Parathyroid adenoma (tissue), 2 donors: Measurements from ENCODE around the gene BNIPL.

ENCODE experiments used
- H2AFZ ChIP-seq: fragments of 300-600 bp; sonication (generic); one replicate; pipeline ENCODE4 v1.7.0; 2017; ENCODE audit warnings: antibody characterized with exemption, mild to moderate bottlenecking
- H3K27ac ChIP-seq: fragments of 300-600 bp; sonication (generic); one replicate; pipeline ENCODE4 v1.7.0; 2017
- H3K27me3 ChIP-seq: fragments of 300-600 bp; sonication (generic); one replicate; pipeline ENCODE4 v1.7.0; 2017; ENCODE audit warnings: low read length; ENCODE audit not compliant: control insufficient read depth, insufficient read depth
- H3K36me3 ChIP-seq: fragments of 300-600 bp; sonication (generic); one replicate; pipeline ENCODE4 v1.7.0; 2017; ENCODE audit warnings: low read length; ENCODE audit not compliant: control insufficient read depth, insufficient read depth
- H3K4me1 ChIP-seq: fragments of 300-600 bp; sonication (generic); one replicate; pipeline ENCODE4 v1.7.0; 2017; ENCODE audit warnings: control low read depth
- H3K4me2 ChIP-seq: fragments of 300-600 bp; sonication (generic); one replicate; pipeline ENCODE4 v1.7.0; 2017; ENCODE audit warnings: low read length
- H3K4me3 ChIP-seq: fragments of 300-600 bp; sonication (generic); one replicate; pipeline ENCODE4 v1.7.0; 2017; ENCODE audit warnings: low read depth, low read length
- H3K79me2 ChIP-seq: fragments of 300-600 bp; sonication (generic); one replicate; pipeline ENCODE4 v1.7.0; 2017; ENCODE audit warnings: control low read depth
- H3K9ac ChIP-seq: fragments of 300-600 bp; sonication (generic); one replicate; pipeline ENCODE4 v1.7.0; 2017; ENCODE audit warnings: mild to moderate bottlenecking
- H3K9me3 ChIP-seq: fragments of 300-600 bp; sonication (generic); one replicate; pipeline ENCODE4 v1.7.0; 2017; ENCODE audit warnings: low read length; ENCODE audit not compliant: control insufficient read depth
- TF ChIP-seq, protein P1 (sequence below): fragments of 300-600 bp; sonication (generic); IDR thresholded peaks from one replicate; pipeline ENCODE4 v1.7.0; 2017; ENCODE audit warnings: antibody characterized with exemption, mild to moderate bottlenecking
- donor health status: primary hyperparathyroidism.

The BNIPL gene

DNA sequence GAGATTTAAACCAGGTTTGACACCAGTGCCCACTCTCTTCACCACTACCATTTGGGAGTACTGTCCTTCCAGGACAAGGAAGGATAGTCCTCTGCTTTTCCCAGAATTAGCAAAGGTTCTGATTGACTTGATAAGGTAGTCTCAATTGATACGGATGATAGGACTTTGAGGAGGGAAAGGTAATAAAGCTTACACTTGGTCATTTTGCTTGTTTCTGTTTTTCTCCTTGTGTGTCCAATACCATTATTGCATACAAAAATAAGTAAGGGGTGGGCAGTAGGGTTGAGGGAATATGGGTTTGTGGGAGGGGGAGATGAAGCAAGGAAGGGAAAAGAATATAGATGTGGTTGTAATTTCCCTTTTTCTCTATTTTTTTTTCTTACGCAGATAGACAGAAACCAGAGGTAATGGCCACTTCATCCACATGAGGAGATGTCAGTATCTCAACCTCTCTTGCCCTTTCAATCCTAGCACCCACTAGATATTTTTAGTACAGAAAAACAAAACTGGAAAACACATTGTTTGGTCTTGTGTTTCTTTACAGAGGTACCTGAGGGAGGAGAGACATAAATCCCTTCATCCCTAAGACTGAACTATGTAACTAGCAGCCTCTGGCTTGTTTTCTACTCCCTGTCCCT is 13.8 kb downstream of the BNIPL start:
- H3K36me3 ChIP-seq, result no peaks in the 10 kb centered on the region

DNA sequence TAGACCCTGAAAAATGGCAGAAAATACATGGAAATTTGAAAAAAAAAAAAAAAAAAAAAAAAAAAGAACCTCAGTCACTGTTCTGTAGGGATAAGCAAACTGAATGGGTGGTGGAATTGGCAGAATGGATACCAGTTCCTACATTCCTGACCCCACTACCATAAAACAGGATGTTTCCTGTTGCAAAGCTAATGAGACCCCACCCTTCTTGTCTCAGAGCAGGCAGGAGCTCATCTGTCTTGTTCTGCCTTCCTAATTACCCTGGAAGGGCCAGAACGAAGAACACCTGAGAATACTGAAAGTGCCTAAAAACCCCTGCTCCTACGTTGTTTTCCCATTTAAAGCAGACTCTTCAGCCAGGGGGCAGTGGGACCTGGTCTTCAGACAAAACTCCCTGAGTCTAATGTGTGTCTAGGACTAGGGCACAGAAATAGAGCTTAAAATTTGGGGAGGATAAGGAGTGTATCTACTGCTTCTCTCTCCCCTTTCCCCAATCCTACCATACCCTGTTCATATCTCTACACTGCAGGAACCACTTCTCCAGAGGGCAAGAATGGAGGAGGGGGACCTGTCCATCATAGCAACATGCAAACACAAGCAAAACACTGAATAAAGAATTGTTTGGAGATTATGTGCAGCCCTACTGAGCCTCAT is 15.1 kb downstream of the BNIPL start:
- no peak overlapping the region for H3K9ac ChIP-seq
- H3K4me1 ChIP-seq, result peaks cover 16% of the 10 kb centered on the region
- H3K27me3 ChIP-seq, result no peaks in the 10 kb centered on the region
- H3K36me3 ChIP-seq, result no peaks in the 10 kb centered on the region
- H3K4me3 ChIP-seq, result no peak overlapping the region
- H3K4me2 ChIP-seq, result no peak overlapping the region
- peaks cover 6% of the 10 kb centered on the region for H3K79me2 ChIP-seq
- TF ChIP-seq, protein P1, sequence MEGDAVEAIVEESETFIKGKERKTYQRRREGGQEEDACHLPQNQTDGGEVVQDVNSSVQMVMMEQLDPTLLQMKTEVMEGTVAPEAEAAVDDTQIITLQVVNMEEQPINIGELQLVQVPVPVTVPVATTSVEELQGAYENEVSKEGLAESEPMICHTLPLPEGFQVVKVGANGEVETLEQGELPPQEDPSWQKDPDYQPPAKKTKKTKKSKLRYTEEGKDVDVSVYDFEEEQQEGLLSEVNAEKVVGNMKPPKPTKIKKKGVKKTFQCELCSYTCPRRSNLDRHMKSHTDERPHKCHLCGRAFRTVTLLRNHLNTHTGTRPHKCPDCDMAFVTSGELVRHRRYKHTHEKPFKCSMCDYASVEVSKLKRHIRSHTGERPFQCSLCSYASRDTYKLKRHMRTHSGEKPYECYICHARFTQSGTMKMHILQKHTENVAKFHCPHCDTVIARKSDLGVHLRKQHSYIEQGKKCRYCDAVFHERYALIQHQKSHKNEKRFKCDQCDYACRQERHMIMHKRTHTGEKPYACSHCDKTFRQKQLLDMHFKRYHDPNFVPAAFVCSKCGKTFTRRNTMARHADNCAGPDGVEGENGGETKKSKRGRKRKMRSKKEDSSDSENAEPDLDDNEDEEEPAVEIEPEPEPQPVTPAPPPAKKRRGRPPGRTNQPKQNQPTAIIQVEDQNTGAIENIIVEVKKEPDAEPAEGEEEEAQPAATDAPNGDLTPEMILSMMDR, result no peak
- H3K9me3 ChIP-seq, result no peaks in the 10 kb centered on the region
- H2AFZ ChIP-seq, result no peak overlapping the region
- H3K27ac ChIP-seq, result no peak overlapping the region

More for the DNA sequence above, 13.8 kb downstream of the BNIPL start:
- H3K4me1 ChIP-seq, result peaks cover 6% of the 10 kb centered on the region
- H3K27ac ChIP-seq, result no peak overlapping the region
- no peaks in the 10 kb centered on the region for H3K27me3 ChIP-seq
- no peaks in the 10 kb centered on the region for H3K9me3 ChIP-seq
- H2AFZ ChIP-seq, result no peak overlapping the region
- TF ChIP-seq, protein P1, result no peak
- no peak overlapping the region for H3K4me3 ChIP-seq
- no peak overlapping the region for H3K9ac ChIP-seq
- peak overlapping the region; percentile 12 for H3K4me2 ChIP-seq
- H3K79me2 ChIP-seq, result peaks cover 2% of the 10 kb centered on the region

DNA sequence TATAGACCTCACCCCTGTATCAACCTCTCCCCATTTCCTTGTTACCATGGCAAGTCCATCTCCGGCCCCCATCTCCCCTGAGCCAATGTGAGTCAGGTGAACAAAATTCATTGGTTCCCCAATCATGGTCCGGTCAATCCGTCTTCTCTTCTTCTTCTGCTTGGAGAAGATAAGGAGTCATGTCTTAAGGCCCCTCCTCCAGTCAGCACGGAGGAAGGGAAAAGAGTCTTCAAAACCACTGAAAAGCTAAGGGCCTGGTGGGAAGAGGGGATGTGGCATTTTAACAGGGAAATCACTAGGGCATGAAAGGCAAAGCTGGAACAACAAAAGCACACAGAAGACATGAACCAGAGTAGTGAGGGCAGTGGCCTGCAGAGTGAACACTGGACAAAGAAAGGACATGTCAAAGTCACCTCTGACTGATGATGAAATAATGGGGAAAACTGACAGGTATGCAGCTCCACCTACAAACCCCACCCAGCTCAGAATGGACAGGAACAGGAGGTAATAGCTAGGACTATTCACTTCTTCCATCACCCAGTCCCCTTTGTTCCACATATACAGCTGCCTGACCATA is 18.7 kb downstream of the BNIPL start:
- Histone ChIP-seq H3K79me2 (peaks cover 20% of the 10 kb centered on the region), H3K4me1 (peaks cover 20% of the 10 kb centered on the region), H3K4me3 (no peak overlapping the region), H3K9ac (no peak overlapping the region), H2AFZ (no peak overlapping the region), H3K27ac (peak overlapping the region; percentile 98), H3K36me3 (no peaks in the 10 kb centered on the region), H3K9me3 (no peaks in the 10 kb centered on the region), H3K27me3 (no peaks in the 10 kb centered on the region), H3K4me2 (peak overlapping the region; percentile 8)
- TF ChIP-seq, protein P1, result no peak

DNA sequence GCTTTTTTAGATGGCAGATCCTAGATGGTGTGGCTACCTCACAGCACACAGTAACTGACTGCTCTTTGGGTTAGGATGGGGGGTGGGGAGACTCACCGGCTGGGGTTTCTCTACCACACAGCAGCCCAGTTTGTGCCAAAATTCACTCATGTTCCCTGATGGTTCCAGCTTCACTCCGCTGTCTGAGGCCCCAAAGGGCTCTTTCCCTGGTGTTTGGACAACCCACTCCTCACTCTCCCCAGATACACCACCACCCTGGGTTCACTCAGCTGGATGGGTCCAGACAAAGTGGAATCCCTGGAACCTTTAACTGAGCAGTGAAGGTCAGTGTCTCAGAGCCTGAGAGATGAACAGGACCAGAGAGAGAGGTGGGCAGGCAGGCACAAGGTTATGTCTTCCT is 19.2 kb downstream of the BNIPL start:
- peak overlapping the region; percentile 98 for H3K27ac ChIP-seq
- H3K4me1 ChIP-seq, result peaks cover 20% of the 10 kb centered on the region
- H3K4me2 ChIP-seq, result peak overlapping the region; percentile 96
- no peaks in the 10 kb centered on the region for H3K27me3 ChIP-seq
- no peak overlapping the region for H3K9ac ChIP-seq
- TF ChIP-seq, protein P1, result no peak
- no peak overlapping the region for H2AFZ ChIP-seq
- H3K9me3 ChIP-seq, result no peaks in the 10 kb centered on the region
- H3K36me3 ChIP-seq, result no peaks in the 10 kb centered on the region
- H3K79me2 ChIP-seq, result peaks cover 20% of the 10 kb centered on the region
- H3K4me3 ChIP-seq, result peak overlapping the region; percentile 100
